ENCODE measurements around the gene DVL2. TPM values are rescaled to one million over a fixed set of nuclear protein-coding genes. Genes with fewer than 3 reads are reported as not detected.

The DVL2 gene
- total RNA-seq, 3 donors from 2014 or later: 32.0 to 58.2 (median 47.9) TPM

DNA sequence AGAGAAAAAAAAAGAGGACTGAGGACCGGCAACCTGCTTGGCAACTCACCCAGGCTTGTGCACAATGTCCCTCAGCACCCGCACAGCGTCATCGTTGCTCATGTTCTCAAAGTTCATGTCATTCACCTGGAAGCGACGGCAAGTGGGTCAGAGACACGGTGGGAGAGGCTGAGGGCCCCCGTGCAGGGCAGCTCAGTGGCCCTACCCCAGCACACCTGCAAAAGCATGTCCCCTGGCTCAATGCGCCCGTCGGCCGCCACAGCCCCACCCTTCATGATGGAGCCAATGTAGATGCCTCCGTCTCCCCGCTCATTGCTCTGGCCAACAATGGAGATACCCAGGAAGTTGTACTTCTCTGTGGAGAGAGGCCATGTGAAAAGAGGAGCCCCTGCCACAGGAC lies 5.4 kb downstream of the DVL2 start:
- TF ChIP-seq, protein P1, sequence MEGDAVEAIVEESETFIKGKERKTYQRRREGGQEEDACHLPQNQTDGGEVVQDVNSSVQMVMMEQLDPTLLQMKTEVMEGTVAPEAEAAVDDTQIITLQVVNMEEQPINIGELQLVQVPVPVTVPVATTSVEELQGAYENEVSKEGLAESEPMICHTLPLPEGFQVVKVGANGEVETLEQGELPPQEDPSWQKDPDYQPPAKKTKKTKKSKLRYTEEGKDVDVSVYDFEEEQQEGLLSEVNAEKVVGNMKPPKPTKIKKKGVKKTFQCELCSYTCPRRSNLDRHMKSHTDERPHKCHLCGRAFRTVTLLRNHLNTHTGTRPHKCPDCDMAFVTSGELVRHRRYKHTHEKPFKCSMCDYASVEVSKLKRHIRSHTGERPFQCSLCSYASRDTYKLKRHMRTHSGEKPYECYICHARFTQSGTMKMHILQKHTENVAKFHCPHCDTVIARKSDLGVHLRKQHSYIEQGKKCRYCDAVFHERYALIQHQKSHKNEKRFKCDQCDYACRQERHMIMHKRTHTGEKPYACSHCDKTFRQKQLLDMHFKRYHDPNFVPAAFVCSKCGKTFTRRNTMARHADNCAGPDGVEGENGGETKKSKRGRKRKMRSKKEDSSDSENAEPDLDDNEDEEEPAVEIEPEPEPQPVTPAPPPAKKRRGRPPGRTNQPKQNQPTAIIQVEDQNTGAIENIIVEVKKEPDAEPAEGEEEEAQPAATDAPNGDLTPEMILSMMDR (IDR thresholded peaks at IDR 0.05): no peak
- no peak for TF ChIP-seq POLR2AphosphoS5 (IDR thresholded peaks at IDR 0.05)
- no peak for TF ChIP-seq POLR2A (IDR thresholded peaks at IDR 0.05)
- Histone ChIP-seq H3K4me1 (peaks cover 0 to 3% of the 10 kb centered on the region in 2 donors), H3K9me3 (no peaks in the 10 kb centered on the region), H3K27me3 (no peaks in the 10 kb centered on the region), H3K27ac (peak overlapping the region; percentile 69 to 88), H3K4me3 (no peak overlapping the region), H3K36me3 (no peaks in the 10 kb centered on the region)
- DNase-seq (ENCODE audit: low spot score in 2 of 2): no peak
- intact Hi-C loops (cut with DNase I; ENCODE audit: low total_unique reads): no loop called here

DNA sequence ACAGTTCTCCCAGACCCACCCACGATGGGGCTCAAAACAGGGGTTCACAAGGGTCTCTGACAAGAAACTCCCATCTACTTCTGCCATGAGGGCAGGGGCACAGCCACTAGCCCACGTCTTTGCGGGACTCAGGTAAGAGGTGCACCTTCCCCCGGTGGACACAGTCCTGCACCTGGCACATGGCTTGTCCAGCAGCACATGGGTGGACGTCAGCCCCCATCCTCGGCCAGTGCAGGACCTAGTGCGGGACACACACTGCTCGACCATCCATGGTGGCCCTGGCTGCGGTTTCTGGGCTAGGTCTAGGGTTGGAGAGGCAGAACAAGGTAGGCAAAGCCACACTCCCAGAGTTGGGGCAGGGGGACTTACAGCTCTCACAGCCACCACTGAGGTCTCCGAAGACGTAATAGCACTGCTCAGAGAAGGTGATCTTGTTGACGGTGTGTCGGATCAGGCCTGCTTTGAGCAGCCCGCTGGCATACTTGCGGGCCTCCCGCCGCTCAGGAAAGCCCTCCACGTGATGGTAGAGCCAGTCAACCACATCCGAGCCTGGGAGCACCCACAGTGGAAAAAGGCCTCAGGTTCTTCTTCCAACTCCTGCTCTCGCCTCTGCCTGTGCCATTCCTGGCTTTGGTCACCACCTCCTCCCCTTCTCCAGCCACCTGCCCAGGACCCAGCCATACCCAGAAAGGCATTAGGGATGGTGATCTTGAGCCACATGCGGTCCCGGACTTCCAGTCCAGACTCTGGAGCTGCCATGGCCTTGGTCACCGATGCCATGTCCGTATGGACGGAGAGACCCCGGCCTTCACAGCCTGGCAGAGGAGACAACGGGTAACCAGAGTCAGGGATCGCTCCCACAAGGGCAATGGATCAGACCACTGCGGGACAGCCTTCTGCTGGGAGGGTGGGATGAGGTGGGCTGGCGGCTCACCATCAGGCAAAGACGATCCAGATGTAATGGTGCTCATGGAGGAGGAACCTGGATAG lies 7.3 kb downstream of the DVL2 start:
- no peaks in the 10 kb centered on the region for H3K27me3 ChIP-seq
- H3K4me3 ChIP-seq: no peak overlapping the region
- TF ChIP-seq, protein P1 (IDR thresholded peaks at IDR 0.05): no peak
- TF ChIP-seq POLR2AphosphoS5 (IDR thresholded peaks at IDR 0.05) (no peak), POLR2A (IDR thresholded peaks at IDR 0.05) (no peak)
- H3K27ac ChIP-seq: peak overlapping the region; percentile 69 to 88
- intact Hi-C loops (cut with DNase I; ENCODE audit: low total_unique reads): no loop called here
- no peaks in the 10 kb centered on the region for H3K9me3 ChIP-seq
- peaks cover 0 to under 1% of the 10 kb centered on the region in 2 donors for H3K4me1 ChIP-seq
- no peak for DNase-seq (ENCODE audit: low spot score in 2 of 2)
- H3K36me3 ChIP-seq: no peaks in the 10 kb centered on the region

DNA sequence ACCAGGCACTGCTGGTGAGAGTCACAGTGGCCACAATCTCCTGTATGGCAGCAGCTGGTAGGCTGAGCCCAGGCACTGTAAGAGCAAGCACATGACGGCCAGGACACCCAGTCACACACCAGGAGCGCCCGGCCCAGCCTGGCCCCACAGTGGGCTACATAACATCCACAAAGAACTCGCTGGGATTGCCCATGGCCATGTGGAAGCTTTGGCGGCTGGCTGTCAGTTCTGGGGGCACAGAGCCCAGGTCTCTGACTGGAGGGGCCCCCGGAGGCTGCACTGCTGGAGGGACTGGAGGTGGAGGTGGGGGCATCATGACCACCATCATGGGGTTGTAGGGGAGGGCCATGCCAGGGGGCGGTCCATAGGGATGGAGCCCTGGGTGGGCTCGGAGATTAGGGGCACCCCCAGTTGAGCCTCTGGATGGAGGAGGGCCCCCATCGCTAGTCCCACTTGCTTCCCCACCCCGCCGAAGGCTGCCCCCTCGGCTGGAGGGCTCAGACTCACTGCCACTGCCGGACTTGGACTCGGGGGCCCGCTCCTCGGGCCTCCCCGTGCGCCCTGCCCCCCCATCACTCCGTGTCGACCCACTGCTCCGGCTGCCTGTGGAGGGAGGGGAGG lies 8.5 kb downstream of the DVL2 start:
- TF ChIP-seq POLR2A (IDR thresholded peaks at IDR 0.05): no peak
- TF ChIP-seq POLR2AphosphoS5 (IDR thresholded peaks at IDR 0.05): no peak
- TF ChIP-seq, protein P1 (IDR thresholded peaks at IDR 0.05): no peak
- Histone ChIP-seq H3K4me3 (no peak overlapping the region), H3K36me3 (no peaks in the 10 kb centered on the region), H3K9me3 (no peaks in the 10 kb centered on the region), H3K27me3 (no peaks in the 10 kb centered on the region), H3K27ac (peak overlapping the region; percentile 21 to 88), H3K4me1 (peaks cover 3 to 8% of the 10 kb centered on the region in 2 donors)
- intact Hi-C loops (cut with DNase I; ENCODE audit: low total_unique reads): no loop called here
- DNase-seq (ENCODE audit: low spot score in 2 of 2): no peak

DNA sequence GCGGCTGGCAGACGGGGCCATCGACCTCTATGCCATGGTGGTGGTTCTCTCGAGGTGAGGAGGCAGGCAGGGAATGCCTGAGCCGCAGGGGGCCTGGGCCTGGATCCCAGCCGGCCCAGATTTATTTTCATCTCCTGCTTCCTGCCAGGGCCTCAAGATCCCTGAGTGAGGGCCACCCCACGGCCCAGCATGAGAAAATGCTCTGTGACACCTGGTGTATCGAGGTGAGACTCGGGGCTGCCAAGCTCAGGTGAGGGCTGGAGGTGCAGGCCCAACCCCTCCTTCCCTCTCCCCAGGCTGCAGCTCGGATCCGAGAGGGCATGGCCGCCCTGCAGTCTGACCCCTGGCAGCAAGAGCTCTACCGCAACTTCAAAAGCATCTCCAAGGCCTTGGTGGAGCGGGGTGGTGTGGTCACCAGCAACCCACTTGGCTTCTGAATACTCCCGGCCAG lies 9.6 kb downstream of the DVL2 start:
- Histone ChIP-seq H3K4me1 (peaks cover 4 to 9% of the 10 kb centered on the region in 2 donors), H3K36me3 (no peaks in the 10 kb centered on the region), H3K27ac (no peak overlapping the region), H3K4me3 (no peak overlapping the region), H3K9me3 (no peaks in the 10 kb centered on the region), H3K27me3 (no peaks in the 10 kb centered on the region)
- intact Hi-C loops (cut with DNase I; ENCODE audit: low total_unique reads): no loop called here
- TF ChIP-seq POLR2A (IDR thresholded peaks at IDR 0.05) (no peak), POLR2AphosphoS5 (IDR thresholded peaks at IDR 0.05) (no peak)
- TF ChIP-seq, protein P1 (IDR thresholded peaks at IDR 0.05): no peak
- DNase-seq (ENCODE audit: low spot score in 2 of 2): no peak

DNA sequence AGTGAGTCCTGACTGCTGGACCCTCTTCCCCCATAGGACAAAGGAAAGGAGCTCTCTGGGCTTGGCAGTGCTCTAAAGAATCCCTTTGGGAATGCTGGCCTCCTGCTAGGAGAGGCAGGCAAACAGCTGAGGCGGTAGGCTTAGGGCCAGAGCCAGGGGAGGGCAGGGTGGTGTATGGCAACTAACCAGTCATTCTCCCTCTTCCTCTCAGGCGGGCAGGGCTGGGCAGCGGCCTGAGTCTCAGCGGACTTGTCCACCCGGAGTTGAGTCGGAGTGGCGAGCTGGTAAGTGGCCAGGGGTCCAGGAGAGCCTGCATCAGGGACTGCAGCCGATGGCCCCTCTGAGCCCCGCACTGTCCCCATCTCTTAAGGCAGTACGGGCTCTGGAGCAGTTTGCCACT lies 10.2 kb downstream of the DVL2 start:
- H3K27me3 ChIP-seq: no peaks in the 10 kb centered on the region
- H3K4me1 ChIP-seq: peaks cover 4 to 13% of the 10 kb centered on the region in 2 donors
- H3K27ac ChIP-seq: no peak overlapping the region
- no peaks in the 10 kb centered on the region for H3K9me3 ChIP-seq
- intact Hi-C loops (cut with DNase I; ENCODE audit: low total_unique reads): no loop called here
- H3K4me3 ChIP-seq: no peak overlapping the region
- DNase-seq (ENCODE audit: low spot score in 2 of 2): no peak
- TF ChIP-seq, protein P1 (IDR thresholded peaks at IDR 0.05): no peak
- TF ChIP-seq POLR2AphosphoS5 (IDR thresholded peaks at IDR 0.05): no peak
- no peak for TF ChIP-seq POLR2A (IDR thresholded peaks at IDR 0.05)
- H3K36me3 ChIP-seq: no peaks in the 10 kb centered on the region
